Neural cell (in vitro differentiated cells): ENCODE measurements around the gene PCDH15. TPM values are rescaled to one million over a fixed set of nuclear protein-coding genes. Genes with fewer than 3 reads are reported as not detected.

Source experiments
- H2AFZ ChIP-seq: fragments of 200-600, 300-800 bp; sonication (generic), shearing (Covaris generic); 2 replicates; pipeline ENCODE4 v1.6.0; 2014; ENCODE audit warnings: low read depth, mild to moderate bottlenecking, antibody characterized with exemption, low read length, moderate library complexity
- H3F3A ChIP-seq: fragments of 200-600 bp; shearing (Covaris generic); 2 replicates; pipeline ENCODE4 v1.6.1; 2016; ENCODE audit warnings: mild to moderate bottlenecking, moderate library complexity, mixed read lengths, antibody characterized with exemption, low read length; ENCODE audit not compliant: insufficient read depth, poor library complexity, severe bottlenecking
- H3K27ac ChIP-seq: fragments of 200-600, 300-800 bp; sonication (generic), shearing (Covaris generic); 2 replicates; pipeline ENCODE4 v1.5.1; 2014; ENCODE audit warnings: mild to moderate bottlenecking, low read length, moderate library complexity
- H3K27me3 ChIP-seq: fragments of 300-800, 200-600 bp; sonication (generic), shearing (Covaris generic); 2 replicates; pipeline ENCODE4 v1.6.0; 2014; ENCODE audit warnings: mild to moderate bottlenecking, low read depth, low read length, moderate library complexity; ENCODE audit not compliant: insufficient read depth
- H3K36me3 ChIP-seq: fragments of 300-800, 200-600 bp; sonication (generic), shearing (Covaris generic); 2 replicates; pipeline ENCODE4 v1.5.1; 2014; ENCODE audit warnings: mild to moderate bottlenecking, antibody characterized with exemption, low read length, moderate library complexity; ENCODE audit not compliant: insufficient read depth
- H3K4me2 ChIP-seq: fragments of 300-800, 200-600 bp; sonication (generic), shearing (Covaris generic); 2 replicates; pipeline ENCODE4 v1.6.0; 2014; ENCODE audit warnings: mild to moderate bottlenecking, low read length
- H3K4me3 ChIP-seq: fragments of 300-800, 200-600 bp; sonication (generic), shearing (Covaris generic); 2 replicates; pipeline ENCODE4 v1.5.1; 2014; ENCODE audit warnings: mild to moderate bottlenecking, low read length, moderate library complexity
- H3K79me2 ChIP-seq: fragments of 200-600 bp; shearing (Covaris generic); replicated peaks from 2 replicates; pipeline ENCODE4 v1.6.0; 2014; ENCODE audit warnings: mild to moderate bottlenecking, low read length, moderate library complexity; ENCODE audit not compliant: insufficient read depth
- H3K9ac ChIP-seq: fragments of 300-800, 200-600 bp; sonication (generic), shearing (Covaris generic); 2 replicates; pipeline ENCODE4 v1.6.1; 2016; ENCODE audit warnings: mild to moderate bottlenecking, low read length, mixed read lengths
- H3K9me2 ChIP-seq: fragments of 200-600 bp; shearing (Covaris generic); 2 replicates; pipeline ENCODE4 v1.6.1; 2016; ENCODE audit warnings: mild to moderate bottlenecking, low read length, mixed read lengths; ENCODE audit not compliant: insufficient read depth
- H3K9me3 ChIP-seq: fragments of 200-600, 300-800 bp; sonication (generic), shearing (Covaris generic); 2 replicates; pipeline ENCODE4 v1.6.1; 2016; ENCODE audit warnings: mild to moderate bottlenecking, mixed run types, low read length, moderate library complexity, mixed read lengths
- H4K20me1 ChIP-seq: fragments of 200-600 bp; shearing (Covaris generic); 2 replicates; pipeline ENCODE4 v1.6.1; 2016; ENCODE audit warnings: mild to moderate bottlenecking, mixed run types; ENCODE audit not compliant: insufficient read depth
- CTCF ChIP-seq: fragments of 450-650 bp; IDR thresholded peaks from 2 replicates; pipeline ENCODE4 v1.5.1; 2014; ENCODE audit warnings: antibody characterized with exemption, mild to moderate bottlenecking, moderate library complexity; ENCODE audit not compliant: poor library complexity, severe bottlenecking
- EP300 ChIP-seq: fragments of 450-650 bp; conservative IDR thresholded peaks from 2 replicates; pipeline ENCODE4 v1.6.1; 2014; ENCODE audit warnings: antibody characterized with exemption, mild to moderate bottlenecking, moderate library complexity; ENCODE audit not compliant: poor library complexity, severe bottlenecking
- EZH2 ChIP-seq: fragments of 200-600, 300-800 bp; shearing (Covaris generic), sonication (generic); IDR thresholded peaks from 2 replicates; pipeline ENCODE4 v1.6.1; 2014; ENCODE audit warnings: antibody characterized with exemption, low read length, borderline replicate concordance, mild to moderate bottlenecking; ENCODE audit not compliant: insufficient read depth, poor library complexity, severe bottlenecking
- MXI1 ChIP-seq: fragments of 450-650 bp; conservative IDR thresholded peaks from 2 replicates; pipeline ENCODE4 v1.6.1; 2014; ENCODE audit warnings: antibody characterized with exemption, mild to moderate bottlenecking; ENCODE audit not compliant: poor library complexity, severe bottlenecking
- POLR2AphosphoS5 ChIP-seq: IDR thresholded peaks from 2 replicates; pipeline ENCODE4 v1.6.1; 2012
- RAD21 ChIP-seq: fragments of 450-650 bp; conservative IDR thresholded peaks from 2 replicates; pipeline ENCODE4 v1.6.1; 2014; ENCODE audit warnings: antibody characterized with exemption, mild to moderate bottlenecking, moderate library complexity
- REST ChIP-seq: IDR thresholded peaks from 2 replicates; pipeline ENCODE4 v1.6.1; 2012; ENCODE audit warnings: borderline replicate concordance
- SMC3 ChIP-seq: fragments of 450-650 bp; conservative IDR thresholded peaks from 2 replicates; pipeline ENCODE4 v1.6.1; 2014; ENCODE audit warnings: antibody characterized with exemption, mild to moderate bottlenecking, moderate library complexity; ENCODE audit not compliant: poor library complexity
- TAF1 ChIP-seq: IDR thresholded peaks from 2 replicates; pipeline ENCODE4 v1.6.1; 2012; ENCODE audit warnings: low read depth
- polyA plus RNA-seq: library from polyadenylated mRNA; depleted of rRNA; stranded (reverse); fragments of >200 nt; gene quantifications from 2 replicates; pipeline ENCODE4 v1.2.3, GENCODE V29; 2014

Gene PCDH15
- polyA plus RNA-seq, 1 donor from 2014 or later = 1.2 TPM

DNA sequence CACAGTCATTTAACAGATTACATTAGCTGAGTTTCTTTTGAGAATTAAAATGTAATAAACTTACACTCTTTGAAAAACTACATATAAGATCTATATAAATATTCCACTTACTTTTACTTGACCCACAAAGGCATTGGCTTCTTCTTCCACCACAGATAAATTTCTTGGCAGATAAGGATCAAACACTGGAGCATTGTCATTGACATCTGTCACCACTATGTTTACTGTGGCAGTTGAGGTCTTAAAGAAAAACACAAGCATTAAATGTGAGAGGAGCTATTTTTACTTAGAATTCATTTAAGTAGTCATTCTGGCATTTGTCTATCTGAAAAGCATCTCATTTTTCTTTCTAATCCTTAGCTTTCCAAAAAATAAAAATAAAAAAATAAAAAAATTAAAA lies 734.4 kb downstream of the PCDH15 start:
- Histone ChIP-seq H3K9me3 (no peaks in the 10 kb centered on the region), H3K4me2 (no peak overlapping the region), H4K20me1 (no peaks in the 10 kb centered on the region), H3K9ac (no peak overlapping the region), H2AFZ (no peak overlapping the region), H3K27ac (no peak overlapping the region), H3K36me3 (no peaks in the 10 kb centered on the region), H3F3A (no peaks in the 10 kb centered on the region), H3K4me3 (no peak overlapping the region), H3K9me2 (no peaks in the 10 kb centered on the region), H3K79me2 (no peaks in the 10 kb centered on the region), H3K27me3 (no peaks in the 10 kb centered on the region)
- TF ChIP-seq CTCF (no peak), POLR2AphosphoS5 (peak; percentile 65), EP300 (peak; percentile 72)

- no peaks in the 10 kb centered on the region for H3F3A ChIP-seq
- TF ChIP-seq TAF1 (no peak), REST (no peak), MXI1 (no peak), RAD21 (no peak), CTCF (no peak), SMC3 (no peak), EZH2 (no peak), POLR2AphosphoS5 (no peak), EP300 (no peak)
- H2AFZ ChIP-seq = no peak overlapping the region
- H3K9me3 ChIP-seq = no peaks in the 10 kb centered on the region
- H3K79me2 ChIP-seq = no peaks in the 10 kb centered on the region
- no peaks in the 10 kb centered on the region for H3K9me2 ChIP-seq
- no peaks in the 10 kb centered on the region for H3K27me3 ChIP-seq
- H3K36me3 ChIP-seq = no peaks in the 10 kb centered on the region
- no peaks in the 10 kb centered on the region for H4K20me1 ChIP-seq
- H3K27ac ChIP-seq = no peak overlapping the region
- H3K4me3 ChIP-seq = no peak overlapping the region
- H3K9ac ChIP-seq = no peak overlapping the region
- H3K4me2 ChIP-seq = no peak overlapping the region
Measured at GRCh38 chr10:54065106-54065505, 735.9 kb downstream of the PCDH15 start.
